Left ventricle myocardium superior (tissue), 1 donor: ENCODE data around the gene PTN. TPM values are rescaled to one million over a fixed set of nuclear protein-coding genes. Genes with fewer than 3 reads are reported as not detected.
"Not testable (repeated sequence)": the region's sequence is repeated elsewhere in the genome, so short reads cannot be mapped to it uniquely, and the experiment has no call there.

Experiments used
- ATAC-seq: fragments of 200-7000 bp; cut with Tn5 transposase; one replicate; pipeline ENCODE4 v1.9.1; 2020; ENCODE audit warnings: mild to moderate bottlenecking, moderate library complexity
- DNase-seq: peaks from one replicate; pipeline ENCODE4 v3.0.0-alpha.2; 2020
- intact Hi-C: fragments of 100-400 bp; cut with micrococcal nuclease; formaldehyde crosslinking; loops from one replicate; pipeline ENCODE4 v1.11.0; 2022
- total RNA-seq: library from RNA; stranded (reverse); fragmentation: NEBNext Ultra II Directional; extraction: Animal tissue kit (Norgen Biotek cat#: 25700); gene quantifications from one replicate; pipeline ENCODE4 v1.2.1, GENCODE V29; 2021
- donor health status: DM: no; HTN: yes; CAD: no; lungs with severe emphysema.

The PTN gene
- total RNA-seq, 1 donor from 2014 or later, result 14.3 TPM

DNA sequence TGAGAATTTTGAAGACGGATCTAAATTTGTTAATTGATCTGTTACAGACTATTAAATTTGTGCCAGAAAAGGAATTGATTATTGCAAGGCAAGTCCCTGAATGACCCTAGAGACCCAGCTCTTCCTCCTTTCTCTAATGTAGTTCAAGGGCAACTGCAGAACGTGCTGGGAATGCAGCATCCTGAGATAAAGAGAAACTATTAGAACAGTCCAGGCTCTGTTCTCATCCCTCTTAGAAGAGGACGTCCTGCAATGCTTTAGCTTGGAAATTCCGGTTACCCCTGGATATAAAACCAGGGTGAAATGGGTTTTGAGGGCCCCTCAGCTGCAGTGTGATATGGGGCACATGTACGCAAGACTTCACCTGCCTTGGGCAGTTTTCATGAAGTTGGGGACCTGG lies 67.3 kb downstream of the PTN start:
- intact Hi-C loops, result no loop called here
- ATAC-seq (no peak), DNase-seq (no peak)

DNA sequence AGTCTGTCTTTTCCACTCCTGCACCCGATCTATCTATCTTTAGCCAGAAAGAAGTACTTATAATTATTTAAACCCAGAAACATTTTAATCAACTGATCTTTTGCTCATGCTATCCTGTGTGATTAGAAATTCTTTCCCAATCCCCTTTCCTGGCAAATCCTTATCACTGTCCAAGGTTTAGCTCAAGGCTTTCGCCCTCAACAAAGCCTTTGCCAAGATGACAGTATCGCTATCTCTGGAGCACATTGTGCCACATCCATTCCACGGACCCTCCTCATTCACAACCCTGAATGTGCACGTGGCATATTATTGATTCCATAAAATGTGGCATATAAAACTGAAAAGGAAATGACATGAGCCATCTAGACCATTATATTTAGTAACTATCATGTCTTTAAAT lies 71.3 kb downstream of the PTN start:
- DNase-seq (no peak), ATAC-seq (no peak)
- intact Hi-C loops, result no loop called here

DNA sequence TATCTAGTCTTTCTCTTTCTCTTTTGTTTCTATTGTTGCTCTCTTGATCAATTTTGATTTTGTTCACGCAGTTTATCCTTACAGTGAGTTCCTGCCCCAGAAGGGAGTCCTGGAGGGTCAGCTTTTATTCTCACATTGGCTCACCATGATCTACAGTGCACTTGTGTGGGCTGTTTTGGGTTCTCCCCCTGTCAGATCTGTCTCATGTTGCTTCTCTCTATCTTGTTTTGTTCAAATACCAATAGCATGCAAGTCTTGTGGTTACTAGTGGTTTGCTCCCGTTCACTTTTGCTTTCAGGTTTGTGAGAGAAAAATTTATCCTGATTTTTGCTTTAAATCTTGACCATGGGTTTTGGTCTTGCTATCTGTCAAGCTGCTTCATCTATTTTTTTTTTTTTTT lies 74.3 kb downstream of the PTN start:
- intact Hi-C loops, result no loop called here
- ATAC-seq (no peak), DNase-seq (no peak)

DNA sequence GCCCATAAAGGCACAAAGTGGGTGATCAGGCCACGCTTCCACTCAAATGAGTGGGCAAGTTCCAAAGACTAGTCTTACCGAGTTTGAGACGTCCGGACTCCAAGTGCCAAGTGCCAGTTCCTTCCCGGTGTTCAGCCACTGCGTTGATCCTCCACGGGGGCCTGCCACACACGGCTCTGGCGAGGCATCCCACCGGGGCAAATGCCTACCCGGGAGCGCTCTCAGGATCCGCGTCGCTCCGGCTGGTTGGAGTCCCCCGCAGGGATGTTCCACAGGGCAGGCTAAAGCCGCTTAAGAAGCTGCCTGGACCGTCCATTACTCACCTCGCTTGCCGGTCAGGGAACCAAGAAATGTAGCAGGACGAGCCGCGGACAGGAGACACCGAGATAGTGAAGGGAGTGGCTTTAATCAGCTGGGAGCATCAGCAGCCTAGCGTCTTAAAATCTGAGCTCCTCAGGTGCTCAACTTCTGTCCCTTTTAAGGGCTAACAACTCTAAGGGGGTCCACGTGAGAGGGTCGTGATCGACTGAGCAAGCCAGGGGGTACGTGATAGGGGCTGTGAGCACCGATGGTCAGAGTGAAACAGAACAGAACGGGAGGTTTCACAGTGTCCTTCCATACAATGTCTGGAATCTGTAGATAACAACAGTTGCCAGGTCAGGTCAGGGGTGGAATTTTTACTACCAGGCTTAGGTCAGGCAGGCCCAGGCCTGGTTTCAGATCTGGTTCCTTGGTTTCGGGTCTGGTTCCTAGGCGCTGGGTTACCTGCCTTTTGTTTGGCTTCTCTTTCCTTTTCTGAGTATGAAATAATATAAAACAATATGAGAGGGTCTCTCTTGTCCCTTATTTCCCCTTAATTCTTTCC lies 75.3 kb downstream of the PTN start:
- intact Hi-C loops, DNase-seq, ATAC-seq: not testable (repeated sequence)

DNA sequence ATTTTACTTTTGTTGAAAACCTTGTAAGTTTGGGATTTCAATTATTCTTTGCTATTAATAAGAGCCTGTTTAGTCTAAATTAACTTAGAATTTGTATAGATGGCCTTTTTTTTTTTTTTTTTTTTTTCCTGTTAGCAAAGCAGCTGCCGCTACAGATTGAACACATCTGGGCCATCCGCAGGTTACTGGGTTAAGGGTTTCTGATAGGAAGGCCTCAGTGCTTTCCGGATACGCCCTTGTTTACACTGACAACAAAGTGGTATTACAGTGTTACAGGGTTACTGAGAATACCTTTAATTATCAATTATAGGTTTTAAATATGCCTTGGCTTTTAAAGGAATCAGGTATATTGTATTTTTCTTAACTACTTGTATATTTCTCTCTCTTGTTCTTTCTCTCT lies 76.8 kb downstream of the PTN start:
- DNase-seq (no peak), ATAC-seq (no peak)
- intact Hi-C loops, result no loop called here

DNA sequence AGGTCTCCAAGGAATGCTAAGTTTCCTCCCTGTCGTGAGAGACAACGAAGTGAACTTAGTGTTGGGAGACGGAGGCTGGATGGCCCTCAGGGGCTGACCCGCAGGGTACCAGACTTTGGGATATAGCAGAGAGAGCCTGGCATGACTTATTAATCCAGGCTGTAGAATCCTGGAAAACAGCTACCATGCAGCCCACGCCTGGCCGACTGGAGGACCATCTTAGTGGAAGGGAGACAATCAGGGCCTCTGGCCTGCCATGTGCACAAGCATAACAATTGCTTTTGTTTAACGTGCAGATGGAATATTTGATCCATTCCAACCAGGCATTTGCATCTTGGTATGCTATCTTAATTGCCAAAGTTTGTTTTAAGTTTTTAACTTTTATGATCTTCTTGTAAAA lies 78.1 kb downstream of the PTN start:
- DNase-seq, intact Hi-C loops, ATAC-seq: not testable (repeated sequence)

DNA sequence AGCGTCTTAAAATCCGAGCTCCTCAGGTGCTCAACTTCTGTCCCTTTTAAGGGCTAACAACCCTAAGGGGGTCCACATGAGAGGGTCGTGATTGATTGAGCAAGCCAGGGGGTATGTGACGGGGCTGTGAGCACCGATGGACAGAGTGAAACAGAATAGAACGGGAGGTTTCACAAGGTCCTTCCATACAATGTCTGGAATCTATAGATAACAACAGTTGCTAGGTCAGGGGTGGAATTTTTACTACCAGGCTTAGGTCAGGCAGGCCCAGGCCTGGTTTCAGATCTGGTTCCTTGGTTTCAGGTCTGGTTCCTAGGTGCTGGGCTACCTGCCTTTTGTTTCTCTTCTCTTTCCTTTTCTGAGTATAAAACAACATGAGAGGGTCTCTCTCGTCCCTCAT lies 80.9 kb downstream of the PTN start:
- no peak for ATAC-seq
- intact Hi-C loops, result no loop called here
- DNase-seq, result no peak

DNA sequence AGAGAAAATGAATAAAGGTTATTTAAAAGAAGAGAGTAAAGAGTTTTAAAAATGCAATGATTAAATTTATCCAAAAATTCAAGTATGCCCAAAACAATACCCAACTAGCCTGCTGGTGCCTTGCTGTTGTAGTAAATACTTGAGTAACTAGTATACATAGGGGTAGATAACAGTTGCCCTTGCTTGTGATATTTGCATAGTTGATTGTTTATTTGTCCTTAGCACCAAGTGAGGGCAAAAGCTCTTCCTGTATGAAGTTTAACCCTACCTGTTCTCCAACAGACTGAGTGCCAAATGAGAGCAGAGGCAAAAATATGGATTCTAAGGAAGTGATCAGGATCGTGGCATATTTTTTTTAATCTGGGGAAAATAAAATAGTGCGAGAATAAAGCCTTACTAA lies 85.0 kb downstream of the PTN start:
- ATAC-seq, result no peak
- intact Hi-C loops, result no loop called here
- DNase-seq, result no peak

DNA sequence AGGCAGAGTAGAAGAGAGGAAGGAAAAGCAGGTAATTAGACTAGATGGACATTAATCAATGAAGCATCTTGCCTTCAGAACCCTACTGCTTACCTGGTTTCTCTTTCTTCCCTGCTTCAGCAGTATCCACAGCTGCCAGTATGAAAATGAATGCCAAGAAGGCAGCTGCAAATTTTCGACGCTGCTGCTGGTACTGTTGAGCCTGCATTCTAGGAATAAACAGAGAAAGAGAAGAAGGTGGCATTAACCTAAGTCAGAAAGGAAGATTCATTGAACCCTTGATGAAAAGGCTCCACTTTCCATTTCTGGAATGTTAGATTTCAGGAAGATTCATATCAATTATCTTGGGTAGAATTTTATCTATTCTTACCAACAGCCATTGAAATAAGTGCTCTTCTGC lies 88.8 kb downstream of the PTN start:
- DNase-seq (no peak), ATAC-seq (no peak)
- intact Hi-C loops, result no loop called here

DNA sequence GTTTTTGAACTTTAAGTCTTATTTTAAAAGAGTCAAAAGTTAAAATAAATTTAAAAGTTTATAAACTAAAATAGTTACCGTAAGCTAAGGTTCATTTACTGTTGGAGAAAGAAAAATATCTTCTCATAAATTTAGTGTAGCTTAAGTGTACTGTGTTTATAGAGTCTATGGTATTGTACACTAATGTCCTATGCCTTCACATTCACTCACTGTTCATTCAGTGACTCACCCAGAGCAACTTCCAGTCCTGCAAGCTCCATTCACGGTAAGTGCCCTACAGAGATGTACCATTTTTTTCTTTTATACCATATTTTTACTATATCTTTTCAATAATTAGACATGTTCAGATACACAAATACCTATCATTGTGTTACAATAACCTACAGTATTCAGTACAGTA lies 97.6 kb downstream of the PTN start:
- intact Hi-C loops, result no loop called here
- DNase-seq (no peak), ATAC-seq (no peak)

DNA sequence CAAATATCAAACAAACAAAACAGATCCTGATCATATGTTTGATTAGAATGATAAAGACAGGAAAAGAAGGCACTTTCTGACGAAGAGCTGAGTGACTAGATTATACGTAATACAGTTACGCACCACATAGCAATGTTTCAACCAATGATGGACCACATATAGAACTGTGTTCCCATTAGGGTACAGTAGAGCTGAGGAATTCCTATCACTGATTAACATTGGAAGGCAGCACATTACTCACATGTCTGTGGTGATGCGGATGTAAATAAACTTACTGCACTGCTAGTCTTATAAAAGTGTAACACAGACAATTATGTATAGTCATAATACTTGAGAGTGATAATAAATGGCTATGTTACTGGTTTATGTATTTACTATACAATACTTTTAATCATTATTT lies 98.3 kb downstream of the PTN start:
- DNase-seq (no peak), ATAC-seq (no peak)
- intact Hi-C loops, result no loop called here

DNA sequence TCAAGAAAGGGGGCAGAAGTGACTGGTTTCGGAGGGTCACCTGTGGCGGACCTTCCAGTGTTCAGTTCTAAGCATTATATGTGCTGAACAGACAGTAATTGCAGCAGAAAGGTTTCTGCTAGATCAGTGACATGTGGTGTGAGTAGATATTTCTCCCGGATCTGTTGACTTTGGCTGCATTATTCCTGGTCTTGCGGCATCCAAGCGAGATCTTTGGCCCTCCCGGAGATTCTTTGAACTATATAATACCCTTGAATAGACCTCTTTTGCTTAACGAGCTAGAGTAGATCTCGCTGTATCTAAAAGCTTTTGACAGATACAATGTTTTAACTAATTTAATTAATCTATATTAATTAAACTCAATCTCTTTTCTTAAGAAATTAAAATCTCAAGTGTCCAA lies 99.8 kb downstream of the PTN start:
- ATAC-seq (peak; percentile 50), DNase-seq (no peak)
- intact Hi-C loops, result no loop called here

DNA sequence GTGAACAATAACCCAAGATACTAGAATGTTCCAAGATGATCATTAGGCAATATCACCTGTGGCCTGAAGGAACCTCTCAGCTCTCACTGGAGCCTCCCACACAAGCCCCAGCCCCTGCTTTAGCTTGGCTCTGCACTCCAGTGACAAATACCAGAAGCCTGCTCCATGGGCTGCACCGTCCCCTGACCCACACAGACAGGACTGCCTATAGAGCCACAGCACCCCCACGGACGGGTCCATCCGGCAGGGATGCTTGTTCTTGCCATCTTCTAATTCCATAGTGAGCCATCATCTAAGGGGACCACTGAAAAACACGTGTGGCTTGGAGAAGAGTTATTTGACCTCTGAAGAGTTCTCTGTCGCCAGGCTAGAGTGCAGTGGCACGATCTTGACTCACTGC lies 100.9 kb downstream of the PTN start:
- ATAC-seq (no peak), DNase-seq (no peak)
- intact Hi-C loops, result no loop called here

DNA sequence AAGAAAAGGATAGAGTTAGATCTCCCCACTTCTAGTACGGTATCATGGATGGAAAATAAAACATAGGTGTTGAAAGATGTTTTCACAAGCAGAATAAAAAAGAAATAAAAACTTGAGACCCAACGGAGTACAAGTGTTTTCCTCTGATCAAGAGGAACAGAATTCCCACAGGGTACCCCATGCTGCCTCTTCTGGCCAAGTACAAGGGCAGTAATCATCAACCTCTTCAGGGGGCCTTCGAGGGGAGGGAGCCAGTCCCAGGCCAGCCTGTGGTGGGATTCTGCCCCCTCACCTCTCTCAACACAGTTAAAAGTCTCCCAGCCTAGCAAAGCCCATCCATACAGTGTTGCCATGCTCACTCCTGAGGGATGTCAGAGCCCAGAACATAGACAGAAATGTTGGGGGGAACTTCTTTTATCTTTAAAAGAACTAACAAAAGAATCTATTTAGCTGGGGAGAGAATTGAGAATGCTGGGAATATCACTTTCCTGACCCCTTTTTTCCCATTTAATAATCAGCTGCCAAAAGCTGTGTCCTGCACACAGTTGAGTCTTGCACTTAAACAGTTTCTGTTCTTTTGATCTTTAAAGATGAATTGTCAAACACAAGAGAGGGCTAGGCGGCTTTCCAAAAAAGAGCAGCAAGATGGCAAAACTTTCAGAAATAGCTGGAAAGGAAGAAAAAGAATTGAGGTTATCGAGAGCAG lies 101.7 kb downstream of the PTN start:
- ATAC-seq (no peak), DNase-seq (no peak)
- intact Hi-C loops, result no loop called here

DNA sequence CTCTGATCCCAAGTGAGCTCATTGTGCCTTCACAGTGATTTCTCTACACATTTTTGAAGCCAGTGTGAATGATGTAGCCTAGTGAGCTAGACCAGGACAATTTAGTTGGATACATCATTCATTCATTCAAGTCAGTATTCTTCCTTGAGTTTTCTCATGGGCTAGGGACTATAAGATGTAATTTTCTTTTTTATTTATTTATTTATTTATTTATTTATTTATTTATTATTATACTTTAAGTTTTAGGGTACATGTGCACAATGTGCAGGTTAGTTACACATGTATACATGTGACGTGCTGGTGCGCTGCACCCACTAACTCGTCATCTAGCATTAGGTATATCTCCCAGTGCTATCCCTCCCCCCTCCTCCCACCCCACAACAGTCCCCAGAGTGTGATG lies 104.3 kb downstream of the PTN start:
- intact Hi-C loops, ATAC-seq, DNase-seq: not testable (repeated sequence)

DNA sequence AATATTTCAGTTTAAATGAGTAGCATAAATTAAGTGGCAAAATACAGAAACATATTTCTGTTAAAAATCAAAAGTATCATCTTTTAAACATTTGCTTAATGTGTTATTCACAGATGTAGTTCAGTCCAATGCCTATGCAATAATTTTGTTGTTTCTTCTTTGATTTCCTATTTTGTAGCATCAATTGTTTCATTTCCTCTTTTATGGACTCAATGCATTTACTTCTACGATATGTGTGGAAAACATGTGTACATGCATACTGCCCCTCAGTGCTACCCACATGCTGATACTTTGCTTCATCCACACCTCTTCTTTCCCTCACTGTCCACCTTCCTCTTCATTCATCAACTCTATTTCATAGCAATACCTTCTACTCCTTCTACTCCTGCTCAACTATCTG lies 108.1 kb downstream of the PTN start:
- intact Hi-C loops, result no loop called here

DNA sequence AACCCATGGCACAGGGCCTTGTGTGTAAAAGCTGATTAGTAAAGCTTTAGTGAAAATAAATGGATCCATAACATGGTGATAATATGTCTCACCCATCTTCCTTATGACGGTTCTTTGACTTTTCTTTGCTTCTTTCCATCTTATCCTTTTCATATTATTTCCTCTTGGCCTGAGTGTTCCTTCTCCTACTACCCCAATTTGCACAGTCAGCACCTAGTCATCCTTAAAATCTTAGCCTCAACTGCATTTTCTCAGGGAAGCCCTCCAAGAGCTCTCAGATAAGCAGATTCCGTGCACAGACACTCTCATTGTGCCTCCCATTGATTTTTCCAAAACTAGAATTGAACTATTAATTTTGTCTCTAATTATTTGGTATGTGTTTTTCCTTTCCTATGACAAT lies 112.4 kb downstream of the PTN start:
- intact Hi-C loops, result no loop called here
- ATAC-seq (no peak), DNase-seq (no peak)

More for the DNA sequence above, 108.1 kb downstream of the PTN start:
- DNase-seq (no peak), ATAC-seq (no peak)

DNA sequence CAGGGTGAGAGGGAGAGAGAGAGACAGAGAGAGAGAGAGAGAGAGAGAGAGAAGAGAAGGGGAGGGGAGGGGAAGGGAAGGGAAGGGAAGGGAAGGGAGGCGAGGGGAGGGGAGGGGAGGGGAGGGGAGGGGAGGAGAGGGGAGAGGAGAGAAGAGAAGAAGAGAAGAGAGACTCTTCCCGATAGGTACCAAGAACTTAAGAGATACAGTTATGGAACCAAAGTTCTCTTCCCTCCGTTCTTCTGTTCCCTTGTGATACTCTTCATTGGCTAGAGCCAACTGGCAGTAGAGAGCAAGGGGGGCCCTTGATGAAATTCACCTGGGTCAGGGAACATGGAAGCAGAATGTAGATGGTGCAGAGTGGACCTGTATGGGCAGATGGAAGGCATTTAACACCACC lies 122.1 kb downstream of the PTN start:
- no peak for ATAC-seq
- intact Hi-C loops, result no loop called here

DNA sequence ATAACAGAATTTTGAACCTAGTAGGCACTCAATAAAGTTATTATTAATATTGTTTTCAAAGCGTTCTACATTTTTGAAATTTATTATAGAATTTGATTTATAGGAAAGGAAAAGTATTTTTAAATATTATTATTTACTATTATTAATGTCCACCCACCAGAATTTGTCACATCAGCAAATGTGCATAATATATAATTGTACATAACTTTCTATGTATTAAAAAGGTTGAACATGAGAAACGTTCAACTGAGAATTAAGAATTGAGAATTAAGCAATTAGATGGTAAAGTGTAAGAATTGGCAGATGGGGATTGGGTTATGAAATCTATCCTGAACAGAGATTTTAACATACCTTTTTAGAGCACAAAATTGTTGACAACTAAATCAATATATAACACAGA lies 129.8 kb downstream of the PTN start:
- DNase-seq (no peak), ATAC-seq (no peak)
- intact Hi-C loops, result no loop called here

More for the DNA sequence above, 122.1 kb downstream of the PTN start:
- DNase-seq, result no peak

DNA sequence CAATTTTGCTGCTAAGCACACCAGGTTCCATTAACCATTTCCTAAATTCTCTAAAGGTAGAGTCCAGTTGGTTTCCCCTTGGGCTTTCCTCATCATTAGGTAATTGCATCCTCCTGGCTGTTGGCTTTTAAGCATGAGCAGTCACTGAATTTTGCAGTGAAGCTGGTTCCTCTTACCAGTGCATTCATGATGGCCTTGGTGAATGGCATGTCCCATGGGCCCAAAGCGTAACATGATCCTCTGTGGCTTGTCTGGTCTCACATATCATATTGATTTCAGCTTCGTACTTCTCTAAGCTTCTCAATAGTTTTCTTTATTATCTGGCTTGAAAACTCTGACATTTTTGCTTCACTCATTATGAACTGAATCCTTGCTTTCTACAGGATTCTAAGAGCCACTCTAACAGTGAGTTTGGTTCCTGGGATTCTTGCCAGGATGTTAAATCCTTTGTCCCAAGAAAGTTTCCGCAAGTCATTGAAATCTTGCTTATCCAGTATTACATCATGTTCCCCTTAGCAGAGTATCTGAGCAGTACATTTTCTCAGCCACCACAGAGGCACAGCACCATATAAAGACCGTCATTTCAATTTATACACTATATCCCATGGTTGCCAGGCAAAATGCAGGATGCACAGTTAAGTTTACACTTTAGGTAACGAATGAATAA lies 134.2 kb downstream of the PTN start:
- intact Hi-C loops, result no loop called here
- no peak for ATAC-seq
- no peak for DNase-seq
